IMR-90 (cell line): ENCODE results near the gene HIF1AN. TPM values are rescaled to one million over a fixed set of nuclear protein-coding genes. Genes with fewer than 3 reads are reported as not detected.
A peak's percentile ranks its signal among the peaks of the same experiment; 100 is the strongest.

Experiments used
- ATAC-seq: fragments of 200-7000 bp; cut with Tn5 transposase; 2 replicates; pipeline ENCODE4 v1.9.1; 2020; ENCODE audit warnings: low read depth, mild to moderate bottlenecking, moderate library complexity
- BruUV-seq: library from RNA; stranded (reverse); fragments of 400-500 nt; replicated peaks from 2 replicates; lab custom pipeline; 2021; lab: Mats Ljungman, UMichigan
- CTCF ChIA-PET: fragments of 300-600 bp; formaldehyde crosslinking; extraction: SDS; loops from one replicate; lab custom pipeline; 2021; ENCODE audit warnings: antibody characterized with exemption; lab: Yijun Ruan, JAX
- POLR2A ChIA-PET: fragments of 300-600 bp; sonication (Branson Sonifier 250); formaldehyde crosslinking; loops from one replicate; lab custom pipeline; 2022; ENCODE audit warnings: antibody characterized with exemption; ENCODE audit not compliant: unreplicated experiment; lab: Charles Lee
- DNase-seq: peaks from one replicate; pipeline ENCODE4 v3.0.0; 2013
- H2AFZ ChIP-seq: replicated peaks from 2 replicates; pipeline ENCODE3; 2013; ENCODE audit warnings: low read length, mild to moderate bottlenecking; ENCODE audit not compliant: poor library complexity
- H2AK5ac ChIP-seq: 2 replicates; pipeline ENCODE4 v1.6.1; 2013; ENCODE audit warnings: low read depth, low read length, inconsistent platforms
- H2AK9ac ChIP-seq: replicated peaks from 2 replicates; pipeline ENCODE3; 2013; ENCODE audit warnings: mild to moderate bottlenecking, low read depth, low read length, moderate library complexity; ENCODE audit not compliant: poor library complexity
- H2BK120ac ChIP-seq: 2 replicates; pipeline ENCODE4 v1.6.1; 2013; ENCODE audit warnings: low read depth, low read length, inconsistent platforms
- H2BK15ac ChIP-seq: 3 replicates; pipeline ENCODE4 v1.6.1; 2013; ENCODE audit warnings: low read depth, low read length, inconsistent platforms
- H2BK20ac ChIP-seq: 2 replicates; pipeline ENCODE4 v1.6.1; 2013; ENCODE audit warnings: low read depth, mild to moderate bottlenecking, inconsistent platforms, low read length, moderate library complexity
- H2BK5ac ChIP-seq: 2 replicates; pipeline ENCODE4 v1.6.1; 2013; ENCODE audit warnings: mild to moderate bottlenecking, low read depth, low read length, inconsistent platforms; ENCODE audit not compliant: poor library complexity, severe bottlenecking
- H3K14ac ChIP-seq: replicated peaks from 2 replicates; pipeline ENCODE4 v1.6.1; 2013; ENCODE audit warnings: low read depth, low read length, inconsistent platforms
- H3K18ac ChIP-seq: 2 replicates; pipeline ENCODE4 v1.6.1; 2013; ENCODE audit warnings: low read depth, low read length, control low read depth
- H3K23ac ChIP-seq: 2 replicates; pipeline ENCODE4 v1.6.1; 2013; ENCODE audit warnings: low read depth, low read length, inconsistent platforms
- H3K27ac ChIP-seq: 2 replicates; pipeline ENCODE4 v1.5.1; 2013; ENCODE audit warnings: mild to moderate bottlenecking, control low read depth, low read length; ENCODE audit not compliant: insufficient read depth
- H3K27me3 ChIP-seq: 2 replicates; pipeline ENCODE4 v1.6.1; 2013; ENCODE audit warnings: low read length; ENCODE audit not compliant: control insufficient read depth, insufficient read depth
- H3K36me3 ChIP-seq: 2 replicates; pipeline ENCODE4 v1.6.1; 2013; ENCODE audit warnings: low read length, mixed read lengths; ENCODE audit not compliant: control insufficient read depth, insufficient read depth
- H3K4ac ChIP-seq: 2 replicates; pipeline ENCODE4 v1.6.1; 2013; ENCODE audit warnings: low read depth, low read length, inconsistent platforms
- H3K4me1 ChIP-seq: 2 replicates; pipeline ENCODE4 v1.6.1; 2013; ENCODE audit warnings: low read length, mixed read lengths; ENCODE audit not compliant: control insufficient read depth, insufficient read depth
- H3K4me2 ChIP-seq: 2 replicates; pipeline ENCODE4 v1.6.1; 2013; ENCODE audit warnings: low read depth, mild to moderate bottlenecking, control low read depth, low read length, moderate library complexity
- H3K4me3 ChIP-seq: 2 replicates; pipeline ENCODE4 v1.5.1; 2013; ENCODE audit warnings: low read depth, mild to moderate bottlenecking, control low read depth, low read length, moderate library complexity; ENCODE audit not compliant: insufficient read depth
- H3K56ac ChIP-seq: 2 replicates; pipeline ENCODE4 v1.6.1; 2013; ENCODE audit warnings: low read length, inconsistent platforms; ENCODE audit not compliant: insufficient read depth; ENCODE audit errors: extremely low read depth
- H3K79me1 ChIP-seq, 2 experiments: 2 replicates each; pipeline ENCODE4 v1.6.1; 2013; ENCODE audit warnings: low read length in 2 of 2, inconsistent platforms in 1 of 2, low read depth in 1 of 2
- H3K9ac ChIP-seq: 2 replicates; pipeline ENCODE4 v1.6.1; 2013; ENCODE audit warnings: low read depth, low read length, control low read depth
- H3K9me1 ChIP-seq: 2 replicates; pipeline ENCODE4 v1.6.1; 2013; ENCODE audit warnings: low read length, inconsistent platforms; ENCODE audit not compliant: insufficient read depth
- H3K9me3 ChIP-seq: 2 replicates; pipeline ENCODE4 v1.6.1; 2013; ENCODE audit warnings: low read length; ENCODE audit not compliant: control insufficient read depth, insufficient read depth
- H4K20me1 ChIP-seq: 2 replicates; pipeline ENCODE4 v1.6.1; 2013; ENCODE audit warnings: low read length, inconsistent platforms; ENCODE audit not compliant: insufficient read depth
- H4K5ac ChIP-seq: 2 replicates; pipeline ENCODE4 v1.6.1; 2013; ENCODE audit warnings: mild to moderate bottlenecking, low read depth, low read length, control low read depth
- H4K8ac ChIP-seq, 2 experiments: 2 replicates each; pipeline ENCODE4 v1.6.1; 2013; ENCODE audit warnings: low read depth in 2 of 2, low read length in 2 of 2, control low read depth in 1 of 2, inconsistent platforms in 1 of 2
- H4K91ac ChIP-seq: 2 replicates; pipeline ENCODE4 v1.6.1; 2013; ENCODE audit warnings: low read depth, low read length, inconsistent platforms; ENCODE audit not compliant: insufficient read depth
- CTCF ChIP-seq: conservative IDR thresholded peaks from 2 replicates; pipeline ENCODE4 v1.5.1; 2012; ENCODE audit warnings: mild to moderate bottlenecking, low read depth, low read length, improper control_type of control experiment
- RAD21 ChIP-seq: IDR thresholded peaks from 2 replicates; pipeline ENCODE4 v1.6.1; 2012; ENCODE audit warnings: low read length, improper control_type of control experiment
- SMC3 ChIP-seq: fragments of 150-350 bp; IDR thresholded peaks from 2 replicates; pipeline ENCODE4 v1.6.1; 2016; ENCODE audit warnings: low read depth, mild to moderate bottlenecking, antibody characterized with exemption, low read length, moderate library complexity
- USF2 ChIP-seq: fragments of 150-350 bp; IDR thresholded peaks from 2 replicates; pipeline ENCODE4 v1.6.1; 2017; ENCODE audit warnings: mild to moderate bottlenecking, antibody characterized with exemption, low read length, low read depth
- WGBS, 2 experiments: methylation state at CpG; one replicate each; pipeline versions ENCODE4 v1.1.5 to v1.1.7; 2013; ENCODE audit warnings: missing lambda C conversion rate in 2 of 2; ENCODE audit not compliant: insufficient read length in 1 of 2; ENCODE audit errors: extremely low coverage in 2 of 2; 5-methylcytosine and 5-hydroxymethylcytosine counted together
- dilution Hi-C: fragments of 300-500 bp; cut with HindIII; formaldehyde crosslinking; loops from one replicate; pipeline ENCODE4 v1.14.3; 2018; ENCODE audit warnings: low sequenced_read_pairs; ENCODE audit not compliant: unreplicated experiment
- in situ Hi-C: fragments of 300-500 bp; cut with MboI; formaldehyde crosslinking; loops from 3 replicates; pipeline ENCODE4 v1.14.3; 2019; ENCODE audit warnings: low sequenced_read_pairs, inconsistent platforms, mixed read lengths
- intact Hi-C: fragments of 100-400 bp; cut with micrococcal nuclease; formaldehyde crosslinking; loops from 2 replicates; pipeline ENCODE4 v1.10.0; 2022
- polyA plus RNA-seq, 3 experiments: library from polyadenylated mRNA; depleted of rRNA; stranded (reverse); fragments of >200 nt; gene quantifications; 2 replicates each; pipeline ENCODE4 v1.2.3, GENCODE V29; 2012; ENCODE audit warnings: low replicate concordance in 1 of 3
- total RNA-seq: library from RNA; depleted of rRNA; stranded (reverse); fragments of >200 nt; gene quantifications from 2 replicates; pipeline ENCODE4 v1.2.3, GENCODE V29; 2012

The HIF1AN gene
- total and polyA plus RNA-seq, 2 of the 4 experiments (the other 2 are of a cell fraction): 10.2 to 10.3 TPM

- Histone ChIP-seq H2BK20ac (no peak overlapping the region), H2BK15ac (no peak overlapping the region), H3K4me3 (no peak overlapping the region), H4K5ac (no peak overlapping the region), H2BK120ac (no peak overlapping the region), H3K9me3 (no peaks in the 10 kb centered on the region), H3K79me1 (no peaks in the 10 kb centered on the region), H3K56ac (no peak overlapping the region), H3K27me3 (no peaks in the 10 kb centered on the region), H4K8ac (no peak overlapping the region), H2AFZ (peak overlapping the region; percentile 84), H3K9me1 (0 out of 2 replicates have a peak, but pooled peaks cover 3% of the 10 kb centered on the region), H3K14ac (no peak overlapping the region), H3K4ac (no peak overlapping the region), H2BK5ac (no peak overlapping the region), H3K36me3 (peaks cover 5% of the 10 kb centered on the region), H3K18ac (no peak overlapping the region), H2AK5ac (no peak overlapping the region), H3K9ac (no peak overlapping the region), H4K91ac (no peak overlapping the region), H2AK9ac (no peak overlapping the region), H3K4me1 (peaks cover 5% of the 10 kb centered on the region; the same call in 1 of the 2 replicates), H3K23ac (no peak overlapping the region), H3K27ac (no peak overlapping the region), H3K4me2 (peak overlapping the region; percentile 54; the same call in 1 of the 2 replicates), H4K20me1 (no peaks in the 10 kb centered on the region)
- intact Hi-C loops (loop anchor here (1.0 to 5.0 kb wide), 2 partner anchors 176 to 358 kb away; no protein-coding TSS in a partner anchor), in situ Hi-C loops (no loop called here), dilution Hi-C loops (no loop called here)
- no TSS peak for BruUV-seq
- DNase-seq (peak; percentile 70), ATAC-seq (peak; percentile 67)
- TF ChIP-seq CTCF (peak; percentile 72), RAD21 (peak; percentile 66), USF2 (no peak), SMC3 (peak; percentile 42)
- POLR2A ChIA-PET: interaction anchor here (1.1 kb wide), 1 partner anchor 364 kb away, joined by 3 read pairs; no protein-coding TSS in a partner anchor
- WGBS, 2 experiments: 7% methylated on average over 2 of the region's 7 CpGs; no CpG with 5 or more reads in 1 of the 2 experiments
- CTCF ChIA-PET: interaction anchor here (0.6 to 2.0 kb wide), 21 partner anchors 9 to 497 kb away, joined by 3 to 25 read pairs (median 3); partner anchors contain the start of genes HIF1AN and NDUFB8
Measured at GRCh38 chr10:100518761-100519241, 16.9 kb upstream of the HIF1AN start.
